Panc1 (cell line): Measurements from ENCODE around the gene OVOL2. TPM values are rescaled to one million over a fixed set of nuclear protein-coding genes. Genes with fewer than 3 reads are reported as not detected.
"Not testable (repeated sequence)": the region's sequence is repeated elsewhere in the genome, so short reads cannot be mapped to it uniquely, and the experiment has no call there.

Experiments
- ATAC-seq: fragments of 200-7000 bp; cut with Tn5 transposase; 2 replicates; pipeline ENCODE4 v1.9.1; 2020; ENCODE audit warnings: mild to moderate bottlenecking, moderate library complexity
- BruUV-seq: library from RNA; stranded (reverse); fragments of 400-500 nt; replicated peaks from 2 replicates; lab custom pipeline; 2021; lab: Mats Ljungman, UMichigan
- CTCF ChIA-PET: fragments of 300-600 bp; sonication (Branson Sonifier 250); formaldehyde crosslinking; loops from one replicate; lab custom pipeline; 2022; ENCODE audit warnings: antibody characterized with exemption; lab: Charles Lee
- POLR2A ChIA-PET: fragments of 300-600 bp; sonication (Branson Sonifier 250); formaldehyde crosslinking; loops from one replicate; lab custom pipeline; 2022; ENCODE audit warnings: antibody characterized with exemption; lab: Charles Lee
- DNase-seq: peaks from one replicate; pipeline ENCODE4 v3.0.0-alpha.2; 2010; ENCODE audit warnings: low read depth, low spot score
- H3K27ac ChIP-seq: 2 replicates; pipeline ENCODE4 v1.5.1; 2011; ENCODE audit warnings: mild to moderate bottlenecking, low read length, inconsistent platforms
- H3K27me3 ChIP-seq: fragments of 200-500 bp; sonication (Bioruptor generic); 2 replicates; pipeline ENCODE4 v1.6.0; 2014; ENCODE audit warnings: low read length, inconsistent platforms; ENCODE audit not compliant: control insufficient read depth, insufficient read depth
- H3K36me3 ChIP-seq: fragments of 200-500 bp; sonication (Bioruptor generic); 2 replicates; pipeline ENCODE4 v1.5.1; 2014; ENCODE audit warnings: inconsistent platforms, mild to moderate bottlenecking, low read length, moderate library complexity; ENCODE audit not compliant: control insufficient read depth, insufficient read depth
- H3K4me1 ChIP-seq: 2 replicates; pipeline ENCODE4 v1.5.1; 2011; ENCODE audit warnings: inconsistent platforms, mild to moderate bottlenecking, low read length, moderate library complexity; ENCODE audit not compliant: control insufficient read depth, insufficient read depth
- H3K4me3 ChIP-seq, 2 experiments: 2 replicates each; pipeline ENCODE4 v1.5.1; 2011 to 2012; ENCODE audit warnings: low read depth in 2 of 2, low read length in 2 of 2, mild to moderate bottlenecking in 2 of 2, inconsistent platforms in 1 of 2, moderate library complexity in 1 of 2
- H3K9me3 ChIP-seq: fragments of 200-500 bp; sonication (Bioruptor generic); 2 replicates; pipeline ENCODE4 v1.5.1; 2014; ENCODE audit warnings: low read depth, mild to moderate bottlenecking, inconsistent platforms, low read length, moderate library complexity; ENCODE audit not compliant: control insufficient read depth, insufficient read depth
- POLR2AphosphoS5 ChIP-seq: IDR thresholded peaks from 2 replicates; pipeline ENCODE4 v1.6.1; 2012; ENCODE audit warnings: mild to moderate bottlenecking, low read depth, low read length, moderate library complexity
- REST ChIP-seq, 2 experiments: IDR thresholded peaks; 2 replicates each; pipeline ENCODE4 v1.6.1; 2011 to 2012; ENCODE audit warnings: low read depth in 2 of 2, control low read depth in 1 of 2, low read length in 1 of 2, mild to moderate bottlenecking in 1 of 2, moderate library complexity in 1 of 2; ENCODE audit not compliant: insufficient read depth in 1 of 2
- SIN3A ChIP-seq: IDR thresholded peaks from 2 replicates; pipeline ENCODE4 v1.6.1; 2012; ENCODE audit warnings: low read depth, mild to moderate bottlenecking, low read length, moderate library complexity, borderline replicate concordance; ENCODE audit not compliant: insufficient read depth
- TCF7L2 ChIP-seq: IDR thresholded peaks from 2 replicates; pipeline ENCODE4 v1.6.1; 2011; ENCODE audit warnings: mild to moderate bottlenecking, low read depth, low read length, inconsistent platforms
- in situ Hi-C: cut with HindIII; loops from 2 replicates; pipeline ENCODE4 v1.10.0; 2016; ENCODE audit warnings: low sequenced_read_pairs, low pct_unique_long_range_greater_than_20kb
- intact Hi-C: fragments of 100-400 bp; cut with micrococcal nuclease; formaldehyde crosslinking; loops from one replicate; pipeline ENCODE4 v1.10.0; 2022; ENCODE audit not compliant: unreplicated experiment
- total RNA-seq: library from RNA; stranded (reverse); gene quantifications from one replicate; pipeline ENCODE4 v1.2.1, GENCODE V29; 2021; ENCODE audit not compliant: unreplicated experiment
- TF ChIP-seq, protein P1 (sequence below): fragments of 450-650 bp; IDR thresholded peaks from 2 replicates; pipeline ENCODE4 v1.5.1; 2017; ENCODE audit warnings: mild to moderate bottlenecking

The OVOL2 gene
- total RNA-seq, 1 experiment from 2014 or later, result 0.77 TPM

DNA sequence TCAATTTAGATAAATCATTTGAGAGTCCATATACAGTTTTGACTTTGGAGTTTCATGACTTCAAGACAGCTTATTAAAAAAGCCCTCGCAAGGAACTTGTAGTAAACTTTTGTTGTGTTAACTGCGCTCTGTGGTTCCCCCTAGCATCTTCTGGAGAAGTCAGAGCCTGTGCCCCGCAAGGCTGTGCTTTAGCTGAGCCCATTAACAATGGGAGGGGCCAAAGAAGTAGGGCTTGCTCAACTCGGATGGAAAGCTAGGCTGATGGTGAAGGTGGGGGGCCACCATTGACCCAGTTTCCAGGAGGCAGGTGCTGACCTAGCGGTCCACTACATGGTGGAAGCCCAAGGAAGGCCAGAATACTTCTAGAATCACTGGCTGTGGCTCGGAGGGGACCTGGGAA lies 29.3 kb upstream of the OVOL2 start:
- Histone ChIP-seq H3K27ac (no peak overlapping the region), H3K4me1 (no peaks in the 10 kb centered on the region), H3K27me3 (no peaks in the 10 kb centered on the region), H3K9me3 (no peaks in the 10 kb centered on the region), H3K36me3 (no peaks in the 10 kb centered on the region), H3K4me3 (no peak overlapping the region)
- intact Hi-C loops, result no loop called here
- CTCF ChIA-PET, result interaction anchor here (0.5 kb wide), 1 partner anchor 23 kb away, joined by 3 read pairs; no protein-coding TSS in a partner anchor
- DNase-seq, result no peak
- no peak for ATAC-seq
- in situ Hi-C loops, result no loop called here
- POLR2A ChIA-PET, result no interaction called here
- TF ChIP-seq SIN3A (no peak), REST (IDR thresholded peaks at IDR 0.05; ENCODE audit: insufficient read depth in 1 of 2, low read depth in 2 of 2, low read length in 1 of 2) (no peak), TCF7L2 (no peak), POLR2AphosphoS5 (no peak)
- TF ChIP-seq, protein P1, sequence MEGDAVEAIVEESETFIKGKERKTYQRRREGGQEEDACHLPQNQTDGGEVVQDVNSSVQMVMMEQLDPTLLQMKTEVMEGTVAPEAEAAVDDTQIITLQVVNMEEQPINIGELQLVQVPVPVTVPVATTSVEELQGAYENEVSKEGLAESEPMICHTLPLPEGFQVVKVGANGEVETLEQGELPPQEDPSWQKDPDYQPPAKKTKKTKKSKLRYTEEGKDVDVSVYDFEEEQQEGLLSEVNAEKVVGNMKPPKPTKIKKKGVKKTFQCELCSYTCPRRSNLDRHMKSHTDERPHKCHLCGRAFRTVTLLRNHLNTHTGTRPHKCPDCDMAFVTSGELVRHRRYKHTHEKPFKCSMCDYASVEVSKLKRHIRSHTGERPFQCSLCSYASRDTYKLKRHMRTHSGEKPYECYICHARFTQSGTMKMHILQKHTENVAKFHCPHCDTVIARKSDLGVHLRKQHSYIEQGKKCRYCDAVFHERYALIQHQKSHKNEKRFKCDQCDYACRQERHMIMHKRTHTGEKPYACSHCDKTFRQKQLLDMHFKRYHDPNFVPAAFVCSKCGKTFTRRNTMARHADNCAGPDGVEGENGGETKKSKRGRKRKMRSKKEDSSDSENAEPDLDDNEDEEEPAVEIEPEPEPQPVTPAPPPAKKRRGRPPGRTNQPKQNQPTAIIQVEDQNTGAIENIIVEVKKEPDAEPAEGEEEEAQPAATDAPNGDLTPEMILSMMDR, result no peak
- no TSS peak for BruUV-seq

GRCh38 chr20:18080836-18081235 lies 23.1 kb upstream of the OVOL2 start:
- H3K9me3 ChIP-seq, POLR2A ChIA-PET, H3K36me3 ChIP-seq, in situ Hi-C loops, BruUV-seq, H3K27me3 ChIP-seq, intact Hi-C loops, H3K27ac ChIP-seq, CTCF ChIA-PET, H3K4me1 ChIP-seq, ATAC-seq, DNase-seq, H3K4me3 ChIP-seq: not testable (repeated sequence)

- ATAC-seq (no peak), DNase-seq (no peak)
- Histone ChIP-seq H3K27me3 (no peaks in the 10 kb centered on the region), H3K9me3 (no peaks in the 10 kb centered on the region), H3K4me1 (no peaks in the 10 kb centered on the region), H3K36me3 (no peaks in the 10 kb centered on the region), H3K27ac (no peak overlapping the region), H3K4me3 (no peak overlapping the region)
- ChIA-PET POLR2A (no interaction called here), CTCF (no interaction called here)
- in situ Hi-C loops (no loop called here), intact Hi-C loops (no loop called here)
- TF ChIP-seq SIN3A, result no peak
- BruUV-seq, result no TSS peak
Observed at GRCh38 chr20:18079756-18080353, 22.1 kb upstream of the OVOL2 start.
